ENCODE measurements around the gene SULT4A1. TPM values are rescaled to one million over a fixed set of nuclear protein-coding genes. Genes with fewer than 3 reads are reported as not detected.

Gene SULT4A1
- total and polyA plus RNA-seq, 9 of the 15 experiments (the other 6 are each of a cell fraction or from before 2014, with no cell fraction given), result 0.03 to 0.20 (median 0.09) TPM; not detected in 3

DNA sequence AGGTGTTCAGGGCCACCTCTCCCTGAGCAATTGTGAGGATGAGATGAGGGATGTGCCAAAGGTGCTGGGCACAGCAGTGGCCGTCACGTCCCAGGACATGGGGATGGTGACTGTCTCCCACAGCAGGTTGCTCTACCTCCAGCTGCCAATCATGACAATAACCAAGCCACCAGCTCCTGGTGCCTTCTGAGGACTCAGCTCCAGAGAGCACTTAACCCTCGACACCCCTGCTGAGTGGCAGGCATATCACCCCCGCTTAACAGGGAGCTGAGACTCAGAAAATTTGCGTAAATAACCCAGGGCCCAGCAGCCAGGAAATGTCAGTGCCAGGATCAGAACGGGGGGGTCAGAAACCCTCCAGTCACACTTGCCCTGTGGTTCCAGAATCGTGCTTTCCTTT lies 37.9 kb upstream of the SULT4A1 start:
- no peak overlapping the region for H3K9ac ChIP-seq (ENCODE audit: insufficient read depth in 1 of 2, low read depth in 2 of 2, low read length in 2 of 2)
- ATAC-seq (no peak), DNase-seq (ENCODE audit: extremely low read depth in 1 of 4, low spot score in 3 of 4) (no peak), FAIRE-seq (no peak)
- no peaks in the 10 kb centered on the region for H3K9me3 ChIP-seq (replicated peaks; ENCODE audit: control insufficient read depth, insufficient read depth, low read depth, low read length)
- H2AFZ ChIP-seq (ENCODE audit: low read depth, low read length), result no peak overlapping the region
- intact Hi-C loops (cut with micrococcal nuclease) (no loop called here), in situ Hi-C loops (cut with MboI) (no loop called here)
- ChIA-PET POLR2A (no interaction called here), CTCF (ENCODE audit: low intra/inter-chr PET ratio) (no interaction called here)
- no peaks in the 10 kb centered on the region for H3K36me3 ChIP-seq (ENCODE audit: control insufficient read depth, insufficient read depth, low read length)
- 0% methylated on average over 5 of the region's 7 CpGs for WGBS (ENCODE audit: insufficient coverage, low coverage, missing lambda C conversion rate)
- no peak overlapping the region for H3K4me3 ChIP-seq
- TF ChIP-seq CCNT2 (IDR thresholded peaks at IDR 0.05; ENCODE audit: borderline replicate concordance, extremely low read depth, insufficient read length, low read depth, low read length), result no peak
- BruUV-seq (replicated peaks), result no TSS peak
- no peaks in the 10 kb centered on the region; a peak in 1 of 5 replicates for H3K27me3 ChIP-seq (ENCODE audit: control insufficient read depth in 2 of 2, insufficient read depth in 2 of 2, low read length in 2 of 2)
- H3K4me2 ChIP-seq (ENCODE audit: insufficient read depth, low read length), result no peak overlapping the region
- H3K79me2 ChIP-seq (ENCODE audit: control insufficient read depth, insufficient read depth, low read length), result no peaks in the 10 kb centered on the region
- peaks cover 8% of the 10 kb centered on the region for H4K20me1 ChIP-seq (replicated peaks; ENCODE audit: control insufficient read depth, insufficient read depth, low read length)
- H3K4me1 ChIP-seq (replicated peaks in 1 of 2; ENCODE audit: control insufficient read depth in 2 of 2, insufficient read depth in 2 of 2, low read length in 2 of 2), result no peaks in the 10 kb centered on the region
- H3K9me1 ChIP-seq (ENCODE audit: control insufficient read depth, insufficient read depth, low read length), result no peaks in the 10 kb centered on the region
- H3K27ac ChIP-seq (ENCODE audit: extremely low read depth, low read depth, low read length), result no peak overlapping the region

DNA sequence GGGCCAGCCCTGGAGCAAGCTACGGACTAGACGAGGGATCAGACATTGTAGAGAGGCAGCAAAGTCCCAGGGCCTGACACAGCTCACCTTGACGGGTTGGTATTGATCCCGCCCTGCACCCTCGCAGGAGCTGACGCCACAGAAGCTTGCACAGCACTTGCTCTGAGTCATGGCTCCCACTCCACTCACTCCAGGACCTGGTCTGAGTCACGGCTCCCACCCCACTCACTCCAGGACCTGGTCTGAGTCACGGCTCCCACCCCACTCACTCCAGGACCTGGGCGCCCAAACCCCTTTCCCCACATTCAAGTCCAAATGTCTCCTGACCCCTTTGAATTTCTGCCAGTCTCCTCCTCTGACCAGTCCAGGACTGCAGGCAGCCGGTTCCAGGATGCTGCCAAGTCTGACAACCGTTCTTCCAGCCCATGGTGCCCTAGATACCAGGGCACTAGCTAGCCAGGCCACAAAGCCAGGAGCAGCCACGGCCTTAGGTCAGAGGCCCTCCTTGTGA lies 35.5 kb upstream of the SULT4A1 start:
- no TSS peak for BruUV-seq (replicated peaks)
- Histone ChIP-seq H3K27me3 (ENCODE audit: control insufficient read depth in 2 of 2, insufficient read depth in 2 of 2, low read length in 2 of 2) (peaks cover 0 to 12% of the 10 kb centered on the region in 2 experiments; a peak in 1 of 5 replicates), H4K20me1 (replicated peaks; ENCODE audit: control insufficient read depth, insufficient read depth, low read length) (peaks cover 8% of the 10 kb centered on the region), H3K9me3 (replicated peaks; ENCODE audit: control insufficient read depth, insufficient read depth, low read depth, low read length) (no peaks in the 10 kb centered on the region), H3K27ac (ENCODE audit: extremely low read depth, low read depth, low read length) (no peak overlapping the region), H3K79me2 (ENCODE audit: control insufficient read depth, insufficient read depth, low read length) (no peaks in the 10 kb centered on the region), H3K9ac (ENCODE audit: insufficient read depth in 1 of 2, low read depth in 2 of 2, low read length in 2 of 2) (no peak overlapping the region), H3K36me3 (ENCODE audit: control insufficient read depth, insufficient read depth, low read length) (no peaks in the 10 kb centered on the region), H3K9me1 (ENCODE audit: control insufficient read depth, insufficient read depth, low read length) (no peaks in the 10 kb centered on the region), H3K4me1 (replicated peaks in 1 of 2; ENCODE audit: control insufficient read depth in 2 of 2, insufficient read depth in 2 of 2, low read length in 2 of 2) (no peaks in the 10 kb centered on the region), H3K4me3 (no peak overlapping the region), H3K4me2 (ENCODE audit: insufficient read depth, low read length) (no peak overlapping the region), H2AFZ (ENCODE audit: low read depth, low read length) (no peak overlapping the region)
- in situ Hi-C loops (cut with MboI), result no loop called here
- FAIRE-seq (no peak), DNase-seq (ENCODE audit: extremely low read depth in 1 of 4, low spot score in 3 of 4) (no peak), ATAC-seq (no peak)
- intact Hi-C loops (cut with micrococcal nuclease), result no loop called here
- POLR2A ChIA-PET, result no interaction called here
- 0% methylated on average over 7 of the region's 12 CpGs for WGBS (ENCODE audit: insufficient coverage, low coverage, missing lambda C conversion rate)
- CTCF ChIA-PET (ENCODE audit: low intra/inter-chr PET ratio), result no interaction called here
- TF ChIP-seq, protein P1, sequence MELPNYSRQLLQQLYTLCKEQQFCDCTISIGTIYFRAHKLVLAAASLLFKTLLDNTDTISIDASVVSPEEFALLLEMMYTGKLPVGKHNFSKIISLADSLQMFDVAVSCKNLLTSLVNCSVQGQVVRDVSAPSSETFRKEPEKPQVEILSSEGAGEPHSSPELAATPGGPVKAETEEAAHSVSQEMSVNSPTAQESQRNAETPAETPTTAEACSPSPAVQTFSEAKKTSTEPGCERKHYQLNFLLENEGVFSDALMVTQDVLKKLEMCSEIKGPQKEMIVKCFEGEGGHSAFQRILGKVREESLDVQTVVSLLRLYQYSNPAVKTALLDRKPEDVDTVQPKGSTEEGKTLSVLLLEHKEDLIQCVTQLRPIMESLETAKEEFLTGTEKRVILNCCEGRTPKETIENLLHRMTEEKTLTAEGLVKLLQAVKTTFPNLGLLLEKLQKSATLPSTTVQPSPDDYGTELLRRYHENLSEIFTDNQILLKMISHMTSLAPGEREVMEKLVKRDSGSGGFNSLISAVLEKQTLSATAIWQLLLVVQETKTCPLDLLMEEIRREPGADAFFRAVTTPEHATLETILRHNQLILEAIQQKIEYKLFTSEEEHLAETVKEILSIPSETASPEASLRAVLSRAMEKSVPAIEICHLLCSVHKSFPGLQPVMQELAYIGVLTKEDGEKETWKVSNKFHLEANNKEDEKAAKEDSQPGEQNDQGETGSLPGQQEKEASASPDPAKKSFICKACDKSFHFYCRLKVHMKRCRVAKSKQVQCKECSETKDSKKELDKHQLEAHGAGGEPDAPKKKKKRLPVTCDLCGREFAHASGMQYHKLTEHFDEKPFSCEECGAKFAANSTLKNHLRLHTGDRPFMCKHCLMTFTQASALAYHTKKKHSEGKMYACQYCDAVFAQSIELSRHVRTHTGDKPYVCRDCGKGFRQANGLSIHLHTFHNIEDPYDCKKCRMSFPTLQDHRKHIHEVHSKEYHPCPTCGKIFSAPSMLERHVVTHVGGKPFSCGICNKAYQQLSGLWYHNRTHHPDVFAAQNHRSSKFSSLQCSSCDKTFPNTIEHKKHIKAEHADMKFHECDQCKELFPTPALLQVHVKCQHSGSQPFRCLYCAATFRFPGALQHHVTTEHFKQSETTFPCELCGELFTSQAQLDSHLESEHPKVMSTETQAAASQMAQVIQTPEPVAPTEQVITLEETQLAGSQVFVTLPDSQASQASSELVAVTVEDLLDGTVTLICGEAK (IDR thresholded peaks at IDR 0.05), result no peak
- TF ChIP-seq, protein P1 (CRISPR knock-in tag; IDR thresholded peaks at IDR 0.05), result no peak
- TF ChIP-seq SMAD3 (CRISPR knock-in tag; conservative IDR thresholded peaks at IDR 0.05) (no peak), RBM14 (IDR thresholded peaks at IDR 0.05; ENCODE audit: borderline replicate concordance, insufficient read depth, low read depth, low read length) (no peak), WHSC1 (IDR thresholded peaks at IDR 0.05; ENCODE audit: low read length) (no peak), HDAC2 (IDR thresholded peaks at IDR 0.05) (no peak), TEAD2 (tag; IDR thresholded peaks at IDR 0.05) (no peak)
